Activated CD4-positive, CD25-positive, alpha-beta regulatory T cell (primary cell): ENCODE data around the gene DDX11.
"Not testable (repeated sequence)": the region's sequence is repeated elsewhere in the genome, so short reads cannot be mapped to it uniquely, and the experiment has no call there.

Source experiments
- DNase-seq, 4 experiments: peaks; one replicate each; lab custom pipeline; 2025; lab: John Stamatoyannopoulos, UW

Gene DDX11

DNA sequence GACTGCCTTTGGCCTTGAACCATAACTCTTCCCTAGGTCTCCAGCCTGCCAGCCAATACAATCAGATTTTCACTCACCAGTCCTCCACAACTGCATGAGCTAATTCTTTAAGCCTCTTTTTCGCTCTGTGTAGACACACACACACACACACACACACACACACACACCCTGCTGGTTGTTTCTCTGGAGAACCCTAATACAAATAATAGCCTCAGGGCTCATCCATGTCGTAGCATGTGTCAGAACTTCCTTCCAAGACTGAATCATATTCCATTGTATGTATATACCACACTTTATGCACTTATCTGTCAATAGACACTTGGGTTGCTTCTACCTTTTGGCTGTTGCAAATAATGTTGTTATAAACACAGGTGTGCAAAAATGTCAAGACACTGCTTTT is 6.0 kb upstream of the DDX11 start:
- not testable (repeated sequence) for DNase-seq

DNA sequence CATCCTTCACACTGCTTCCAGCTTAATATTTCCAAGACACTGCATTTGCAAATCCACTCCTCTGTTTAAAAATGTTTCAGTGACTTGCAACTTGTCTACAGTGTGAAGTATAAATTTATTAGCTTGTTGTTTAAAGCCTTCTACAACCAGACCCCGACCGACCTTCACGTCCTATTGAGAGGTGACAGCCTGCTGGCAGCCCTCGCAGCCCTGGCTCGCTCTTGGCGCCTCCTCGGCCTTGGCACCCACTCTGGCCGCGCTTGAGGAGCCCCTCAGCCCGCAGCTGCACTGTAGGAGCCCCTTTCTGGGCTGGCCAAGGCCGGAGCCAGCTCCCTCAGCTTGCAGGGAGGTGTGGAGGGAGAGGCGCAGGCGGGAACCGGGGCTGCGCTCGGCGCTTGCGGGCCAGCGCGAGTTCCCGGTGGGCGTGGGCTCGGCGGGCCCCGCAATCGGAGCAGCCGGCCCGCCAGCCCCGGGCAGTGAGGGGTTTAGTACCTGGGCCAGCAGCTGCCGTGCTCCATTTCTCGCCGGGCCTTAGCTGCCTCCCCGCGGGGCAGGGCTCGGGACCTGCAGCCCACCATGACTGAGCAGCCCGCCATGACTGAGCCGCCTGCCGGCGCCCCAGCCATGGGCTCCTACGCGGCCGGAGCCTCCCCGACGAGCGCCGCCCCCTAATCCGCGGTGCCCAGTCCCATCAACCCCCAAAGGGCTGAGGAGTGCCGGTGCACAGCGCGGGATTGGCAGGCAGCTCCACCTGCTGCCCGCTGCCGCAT is 2.5 kb upstream of the DDX11 start:
- not testable (repeated sequence) for DNase-seq

DNA sequence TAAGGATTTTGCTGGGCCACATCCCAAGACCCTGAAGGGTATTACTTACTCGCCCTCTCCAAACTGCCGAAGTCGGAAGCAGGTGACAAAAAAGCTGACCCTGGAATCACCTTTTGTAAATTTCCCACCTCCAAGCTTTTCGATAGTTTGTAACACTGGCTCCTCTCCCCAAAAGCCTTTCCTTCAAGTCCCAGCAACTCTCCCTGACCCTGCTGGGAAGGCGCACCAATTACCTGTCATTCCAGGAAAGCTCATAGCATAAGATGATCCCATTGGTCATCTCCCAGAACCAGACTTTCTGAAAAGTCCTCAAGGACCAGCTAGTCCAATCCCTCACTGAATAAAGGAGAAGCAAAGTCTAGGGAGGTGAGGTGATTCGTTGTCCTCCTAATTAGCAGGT is 698 bp upstream of the DDX11 start:
- not testable (repeated sequence) for DNase-seq

DNA sequence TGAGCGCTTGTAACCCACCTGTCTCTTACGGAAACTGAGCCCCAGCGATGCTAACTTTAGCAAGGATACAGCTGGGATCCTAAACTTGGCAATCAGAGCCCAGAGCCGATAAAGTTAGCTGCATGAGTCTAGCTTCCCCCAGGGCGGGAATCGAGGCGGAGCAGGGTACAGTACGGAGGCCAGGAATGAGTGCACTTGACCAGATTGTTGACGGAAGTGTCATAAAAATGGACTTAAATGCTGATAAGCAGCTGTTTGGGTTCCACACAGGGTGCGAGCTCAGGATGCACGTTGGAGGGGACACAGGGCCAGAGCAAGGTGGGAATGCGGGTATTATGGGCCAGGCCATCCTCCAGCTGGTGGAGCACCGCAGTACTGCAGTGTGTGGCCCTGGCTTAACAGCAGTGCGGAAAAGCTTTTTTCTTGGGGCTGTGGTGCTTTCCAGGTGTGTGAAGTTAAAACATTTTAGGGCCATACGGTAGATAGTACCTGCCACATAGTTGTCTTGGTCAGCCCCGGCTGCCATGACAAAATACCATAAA is 744 bp downstream of the DDX11 start:
- DNase-seq: not testable (repeated sequence)

DNA sequence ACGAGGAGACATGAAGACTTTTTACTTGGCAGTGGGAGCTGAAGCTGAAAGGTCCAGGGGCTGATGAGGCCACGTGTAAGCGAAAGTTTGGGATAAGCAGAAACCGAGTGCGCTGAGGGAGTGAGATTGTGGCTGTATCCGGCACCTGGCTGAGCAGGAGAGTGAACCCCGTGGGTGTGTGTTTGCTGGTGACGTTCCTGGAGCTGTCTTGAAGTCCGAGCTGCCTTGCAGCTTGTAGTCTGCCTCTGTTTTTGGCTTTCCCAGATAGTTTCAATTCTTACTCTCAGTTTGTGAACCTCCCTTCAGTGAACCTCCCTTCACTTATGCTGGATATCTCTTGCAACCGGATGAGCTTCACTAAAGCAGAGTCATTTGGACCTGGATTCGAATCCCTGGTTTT is 2.5 kb downstream of the DDX11 start:
- DNase-seq: not testable (repeated sequence)

DNA sequence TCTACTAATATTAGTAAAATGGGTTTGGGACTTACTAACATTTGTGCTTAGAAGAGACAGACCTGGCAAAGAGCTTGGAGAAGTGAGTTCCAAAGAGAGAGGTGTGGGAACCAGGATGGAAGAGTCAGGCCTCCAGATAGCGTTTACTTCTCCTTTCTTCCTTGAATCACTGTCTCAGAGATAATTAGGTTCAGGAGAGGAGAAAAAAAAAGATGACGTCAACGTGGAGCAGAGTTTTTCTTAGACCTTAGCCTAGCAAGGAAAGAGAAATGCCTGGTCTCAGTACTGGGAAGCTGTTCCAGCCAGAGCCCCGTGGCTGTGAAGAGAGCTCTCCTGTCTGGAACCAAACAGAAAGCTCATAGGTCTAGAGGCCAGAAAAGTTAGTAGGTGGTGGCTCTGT is 3.4 kb downstream of the DDX11 start:
- DNase-seq: not testable (repeated sequence)

DNA sequence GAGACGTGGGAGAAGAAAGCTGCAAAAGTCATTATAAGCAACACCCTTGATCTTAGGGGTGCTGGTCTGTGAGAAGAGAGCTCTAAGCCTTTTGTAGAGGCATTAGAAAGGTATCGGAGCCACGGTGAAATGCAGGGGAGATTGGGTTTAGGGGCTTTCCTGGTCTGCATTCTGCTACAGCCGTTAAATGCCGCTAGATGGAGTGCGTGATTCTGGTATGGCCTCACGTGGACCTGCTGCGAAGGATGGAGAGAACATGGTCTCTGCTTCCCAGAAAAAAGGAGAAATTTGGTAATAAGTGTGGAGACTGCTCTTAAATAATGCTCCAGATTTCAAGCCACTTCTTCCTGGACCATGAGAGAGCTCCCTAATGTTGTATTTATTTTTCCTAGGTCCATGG is 4.3 kb downstream of the DDX11 start:
- DNase-seq: not testable (repeated sequence)

DNA sequence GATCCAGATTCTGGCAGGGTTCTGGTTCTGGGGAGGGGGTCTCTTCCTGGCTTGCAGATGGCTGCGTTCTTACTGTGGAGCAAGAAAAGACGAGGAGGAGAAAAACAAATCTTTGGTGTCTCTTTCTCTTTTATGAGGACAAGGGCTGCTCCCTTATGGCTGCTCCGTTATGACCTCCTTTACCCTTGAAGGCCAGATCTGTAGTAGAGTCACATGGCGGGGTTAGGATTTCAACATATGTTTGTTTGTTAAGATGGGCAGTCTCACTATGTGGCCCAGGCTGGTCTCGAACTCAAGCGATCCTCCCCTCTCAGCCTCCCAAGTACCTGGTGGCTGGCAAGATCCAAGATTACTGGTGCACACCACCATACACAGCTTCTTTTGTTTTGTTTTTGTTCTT is 5.8 kb downstream of the DDX11 start:
- not testable (repeated sequence) for DNase-seq

DNA sequence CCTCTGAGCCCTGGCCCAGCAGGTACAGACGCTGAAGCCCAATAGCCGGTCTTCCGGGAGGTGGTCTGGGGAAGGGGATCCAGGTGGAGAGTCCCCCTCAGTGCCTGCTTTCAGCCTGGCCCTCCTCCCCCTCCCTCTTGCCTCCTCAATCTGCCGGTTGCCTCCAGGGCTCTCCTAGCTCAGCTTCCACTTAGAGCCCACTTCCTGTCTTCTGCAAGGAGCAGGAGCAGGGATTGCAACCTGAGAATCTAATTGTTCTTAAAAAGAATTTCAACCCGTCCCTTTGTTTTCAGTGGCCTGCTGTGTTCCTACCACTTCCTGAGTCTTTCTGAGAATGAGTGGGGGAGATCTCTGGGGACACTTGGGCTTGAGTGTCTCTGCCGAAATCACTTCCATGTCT is 6.6 kb downstream of the DDX11 start:
- DNase-seq: not testable (repeated sequence)

DNA sequence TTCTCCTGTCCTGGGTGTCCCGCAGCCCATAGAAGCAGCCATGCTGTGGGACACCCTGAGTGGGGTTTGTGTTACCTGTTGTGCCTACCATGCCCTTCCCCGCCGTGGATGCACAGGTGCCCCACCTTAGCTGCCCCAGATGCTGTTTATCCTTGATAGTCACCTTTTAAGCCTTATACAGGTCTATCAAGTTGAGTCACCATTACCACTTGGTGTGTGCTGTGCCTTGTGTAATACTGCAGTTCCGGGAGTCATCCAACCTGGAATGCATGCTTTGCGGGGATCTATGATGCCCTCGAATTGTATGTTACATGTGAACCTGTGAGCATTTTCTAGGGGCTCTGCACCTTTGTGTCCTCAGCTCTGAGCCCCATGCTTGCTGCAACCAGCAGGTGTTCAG is 7.6 kb downstream of the DDX11 start:
- not testable (repeated sequence) for DNase-seq

DNA sequence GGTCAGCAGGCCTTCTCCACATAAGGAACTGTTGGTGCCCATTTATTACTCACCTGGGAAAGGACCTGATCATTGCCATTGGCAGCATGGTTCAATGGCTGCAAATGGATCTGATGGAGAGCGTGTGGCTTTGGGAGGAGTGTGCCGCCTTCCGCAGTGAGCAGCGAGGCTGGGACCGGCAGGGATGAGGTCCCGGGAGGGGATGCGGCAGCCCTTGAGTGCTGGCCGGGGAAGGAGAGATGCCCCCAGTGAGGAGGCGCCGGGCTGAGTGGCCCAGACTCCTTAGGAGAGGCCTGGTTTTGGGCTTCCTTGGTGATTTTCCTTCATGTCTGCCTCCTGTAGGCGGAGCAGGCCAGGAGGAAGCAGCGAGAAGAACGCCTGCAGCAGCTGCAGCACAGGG is 10.6 kb downstream of the DDX11 start:
- DNase-seq: not testable (repeated sequence)

DNA sequence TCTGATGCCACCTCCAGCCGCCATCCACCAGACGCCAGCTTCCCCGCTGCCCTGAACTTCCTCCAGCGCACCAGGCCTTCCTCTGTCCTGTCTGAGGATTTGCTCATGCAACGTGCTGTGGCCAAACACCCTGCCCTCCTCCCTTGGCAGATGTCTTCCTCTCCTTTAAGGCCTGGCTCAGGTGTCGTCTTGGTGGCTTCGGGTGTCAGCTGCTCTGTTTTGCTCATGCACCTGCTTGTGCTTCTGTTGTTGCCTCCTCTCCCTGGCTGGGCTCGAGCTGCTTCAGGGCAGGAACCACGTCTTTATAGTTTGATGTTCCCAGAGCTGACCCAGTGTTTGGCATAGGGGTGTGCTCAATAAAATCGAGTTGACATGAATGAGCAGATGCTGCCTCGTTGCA is 12.4 kb downstream of the DDX11 start:
- not testable (repeated sequence) for DNase-seq

DNA sequence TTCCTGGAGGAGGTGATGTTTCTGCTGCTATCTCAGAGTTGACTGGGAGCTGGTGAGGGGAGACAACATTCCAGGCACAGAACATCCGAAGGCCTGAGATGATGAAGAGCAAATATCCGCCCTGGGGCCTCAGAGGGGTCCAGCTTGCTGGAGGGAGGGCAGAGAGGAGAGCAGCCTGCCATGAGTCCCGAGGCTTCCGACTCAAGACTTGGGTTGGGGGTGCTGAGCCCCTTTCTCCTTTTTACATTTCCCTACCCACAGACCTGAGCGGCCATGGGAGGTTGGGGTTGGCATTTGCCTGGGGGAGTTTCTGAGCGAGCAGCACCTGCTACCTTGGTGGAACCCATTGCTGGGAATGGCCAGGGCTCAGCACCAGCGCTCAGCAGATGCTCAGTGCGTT is 13.8 kb downstream of the DDX11 start:
- DNase-seq: not testable (repeated sequence)

DNA sequence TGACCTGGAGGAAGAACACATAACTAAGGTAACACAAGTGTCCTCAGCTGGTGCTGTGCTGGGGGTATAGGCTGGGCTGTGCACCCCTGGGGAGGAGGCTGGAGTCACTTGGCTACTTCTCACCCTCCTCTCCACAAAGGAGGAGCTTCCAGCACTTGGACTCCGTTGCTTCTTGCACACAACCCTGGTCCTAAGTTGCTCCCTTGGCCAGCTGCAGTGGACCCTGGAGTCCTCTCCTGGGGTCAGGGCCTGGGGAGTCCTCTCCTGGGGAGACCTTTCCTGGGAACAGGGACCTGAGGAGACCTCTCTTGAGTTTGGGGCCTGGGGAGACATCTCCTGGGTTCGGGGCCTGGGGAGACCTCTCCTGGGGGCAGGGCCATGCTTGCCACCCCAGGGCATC is 14.3 kb downstream of the DDX11 start:
- not testable (repeated sequence) for DNase-seq

DNA sequence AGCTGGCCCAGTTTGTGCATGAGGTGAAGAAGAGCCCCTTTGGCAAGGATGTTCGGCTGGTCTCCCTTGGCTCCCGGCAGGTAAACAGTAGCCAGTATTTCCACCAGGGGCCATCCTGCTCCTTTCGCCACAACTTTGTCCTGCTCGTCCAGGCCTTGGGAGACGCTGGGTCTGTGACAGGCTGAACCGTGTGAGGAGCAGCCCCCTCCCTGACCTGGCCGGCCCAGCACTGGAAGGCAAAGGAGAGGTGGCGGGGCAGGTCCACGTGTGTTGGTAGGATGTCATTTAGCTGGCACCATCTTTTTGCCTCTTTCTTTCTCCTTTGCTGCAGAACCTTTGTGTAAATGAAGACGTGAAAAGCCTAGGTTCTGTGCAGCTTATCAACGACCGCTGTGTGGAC is 15.4 kb downstream of the DDX11 start:
- DNase-seq: no peak

DNA sequence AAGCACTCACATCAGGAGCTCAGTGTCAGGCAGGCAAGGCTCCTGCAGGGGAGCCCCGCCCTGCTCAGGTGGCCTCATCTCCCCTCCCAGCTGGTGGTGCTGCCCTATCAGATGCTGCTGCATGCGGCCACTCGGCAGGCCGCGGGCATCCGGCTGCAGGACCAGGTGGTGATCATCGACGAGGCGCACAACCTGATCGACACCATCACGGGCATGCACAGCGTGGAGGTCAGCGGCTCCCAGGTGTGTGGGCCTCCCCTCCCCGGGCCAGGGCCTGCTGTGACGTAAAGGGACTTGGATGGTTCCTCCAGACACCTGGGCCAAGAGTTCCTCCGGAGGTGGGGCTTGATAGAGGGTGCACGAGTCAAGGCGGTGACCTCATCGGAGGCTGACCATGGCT is 18.0 kb downstream of the DDX11 start:
- not testable (repeated sequence) for DNase-seq

DNA sequence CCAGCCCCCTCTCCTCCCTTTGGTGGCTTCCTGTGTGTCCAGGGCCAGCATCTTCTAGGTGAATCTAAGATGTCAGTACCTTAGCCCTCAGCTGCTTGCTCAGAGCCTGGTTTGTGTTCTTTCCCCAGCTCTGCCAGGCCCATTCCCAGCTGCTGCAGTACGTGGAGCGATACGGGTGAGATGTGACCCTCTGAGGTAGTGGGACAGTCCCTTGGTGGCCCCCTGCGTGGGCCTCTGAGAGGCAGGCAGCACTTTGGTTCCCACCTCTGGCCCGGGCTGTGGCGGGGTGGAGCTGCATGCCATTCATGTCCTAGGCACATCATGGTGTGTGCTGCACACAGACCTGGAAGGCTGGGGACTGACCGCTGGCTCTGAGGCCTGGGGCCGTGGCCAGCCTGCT is 19.1 kb downstream of the DDX11 start:
- not testable (repeated sequence) for DNase-seq

DNA sequence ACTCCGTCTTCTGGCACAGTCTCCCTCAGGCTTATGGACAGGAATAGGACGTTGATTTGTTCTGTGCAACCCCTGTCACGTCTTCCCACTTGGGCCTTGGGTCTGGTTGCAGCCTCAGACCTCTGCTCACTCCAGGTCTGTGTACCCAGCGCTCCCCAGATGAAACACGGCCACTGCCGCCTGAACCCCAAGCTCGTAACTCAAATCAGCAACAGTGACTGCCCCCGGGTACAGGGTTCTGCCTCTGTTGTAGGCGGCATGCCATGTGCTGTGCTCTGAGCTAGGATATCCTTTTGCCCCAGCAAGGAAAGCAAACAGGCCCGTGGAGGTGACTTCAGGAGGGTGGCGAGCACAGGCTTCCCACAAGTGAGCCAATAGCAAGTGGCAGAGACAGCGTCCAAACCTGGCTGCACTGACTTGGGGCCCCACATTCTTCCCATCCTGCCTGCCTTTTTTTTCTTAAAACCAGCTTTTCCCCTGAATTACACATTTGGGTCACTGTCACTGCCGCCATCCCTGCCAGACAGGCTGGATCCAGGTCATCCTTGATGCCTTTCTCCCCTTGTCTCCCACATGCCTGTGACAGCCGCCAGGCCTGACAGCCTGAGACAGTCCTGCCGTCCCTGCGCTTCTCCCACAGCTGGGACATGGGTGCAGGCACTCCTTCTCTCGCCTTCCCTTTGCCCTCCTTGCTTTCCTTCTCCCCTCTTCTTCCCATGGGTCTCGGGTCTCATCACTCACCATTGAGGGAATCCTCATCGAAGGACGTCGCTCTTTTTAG is 21.6 kb downstream of the DDX11 start:
- DNase-seq: not testable (repeated sequence)

DNA sequence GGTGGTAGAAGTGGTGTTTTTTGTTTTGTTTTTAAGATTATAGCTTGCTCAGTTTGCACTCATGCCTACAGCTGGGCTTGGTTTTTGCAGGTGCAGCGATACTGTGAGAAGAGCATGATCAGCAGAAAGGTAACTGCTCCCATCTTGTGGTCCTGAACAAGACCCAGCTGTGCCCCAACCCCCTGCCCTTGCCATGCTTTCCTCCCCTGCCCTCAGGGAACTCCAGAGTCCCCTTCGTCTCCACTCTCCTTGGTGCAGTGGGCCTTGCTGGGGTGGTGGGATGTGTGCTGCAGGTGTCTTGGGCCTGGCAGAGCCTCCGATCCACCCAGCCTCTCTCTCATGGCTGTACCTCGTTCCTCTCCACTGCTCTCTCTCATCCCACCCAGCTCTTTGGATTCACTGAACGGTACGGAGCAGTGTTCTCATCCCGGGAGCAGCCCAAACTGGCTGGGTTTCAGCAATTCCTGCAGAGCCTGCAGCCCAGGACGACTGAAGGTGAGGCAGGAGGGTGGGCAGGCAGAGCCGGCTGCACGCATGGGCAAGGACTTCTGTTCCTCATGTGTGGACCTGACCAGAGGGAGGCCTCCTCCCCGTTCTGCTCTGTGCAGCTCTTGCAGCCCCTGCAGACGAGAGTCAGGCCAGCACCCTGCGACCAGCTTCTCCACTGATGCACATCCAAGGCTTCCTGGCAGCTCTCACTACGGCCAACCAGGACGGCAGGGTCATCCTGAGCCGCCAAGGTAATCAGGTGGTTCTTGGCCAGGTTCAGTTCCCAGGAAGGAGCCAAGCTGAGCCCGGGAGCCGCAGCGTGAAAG is 22.8 kb downstream of the DDX11 start:
- not testable (repeated sequence) for DNase-seq

DNA sequence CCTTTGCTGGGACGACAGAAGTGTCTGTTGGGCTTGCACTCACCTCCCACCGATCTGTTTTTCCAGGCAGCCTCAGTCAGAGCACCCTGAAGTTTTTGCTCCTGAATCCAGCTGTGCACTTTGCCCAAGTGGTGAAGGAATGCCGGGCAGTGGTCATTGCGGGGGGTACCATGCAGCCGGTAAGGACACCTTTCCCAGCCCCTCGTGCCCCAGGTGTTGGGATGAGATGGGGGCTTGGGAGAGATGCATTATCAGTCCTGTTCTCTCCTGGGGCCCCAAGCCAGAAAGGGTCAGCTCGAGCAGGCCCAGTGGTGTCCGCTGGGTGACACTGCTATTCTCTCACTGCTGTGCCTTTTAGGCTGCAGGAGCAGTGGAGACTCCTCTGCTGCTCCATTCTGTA is 24.2 kb downstream of the DDX11 start:
- DNase-seq: not testable (repeated sequence)

DNA sequence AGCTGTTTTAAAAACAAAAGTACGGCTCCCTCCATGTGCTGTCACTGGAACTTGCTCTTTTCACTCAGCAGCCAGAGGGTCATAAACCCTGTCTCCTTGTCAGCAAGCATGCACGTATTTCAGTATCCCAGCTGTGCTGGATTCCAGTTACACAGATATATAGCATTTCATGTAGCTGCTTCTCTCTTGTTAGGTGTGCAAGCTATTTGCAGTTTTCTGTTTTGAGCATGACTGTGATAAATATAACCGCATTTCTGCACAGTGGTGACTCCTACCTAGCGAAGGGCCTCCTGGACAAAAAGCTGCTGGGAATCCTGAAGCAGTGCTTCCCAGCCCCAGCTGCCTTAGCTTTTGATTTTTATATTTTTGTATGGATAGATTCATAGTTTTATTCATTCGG is 24.7 kb downstream of the DDX11 start:
- DNase-seq: not testable (repeated sequence)

DNA sequence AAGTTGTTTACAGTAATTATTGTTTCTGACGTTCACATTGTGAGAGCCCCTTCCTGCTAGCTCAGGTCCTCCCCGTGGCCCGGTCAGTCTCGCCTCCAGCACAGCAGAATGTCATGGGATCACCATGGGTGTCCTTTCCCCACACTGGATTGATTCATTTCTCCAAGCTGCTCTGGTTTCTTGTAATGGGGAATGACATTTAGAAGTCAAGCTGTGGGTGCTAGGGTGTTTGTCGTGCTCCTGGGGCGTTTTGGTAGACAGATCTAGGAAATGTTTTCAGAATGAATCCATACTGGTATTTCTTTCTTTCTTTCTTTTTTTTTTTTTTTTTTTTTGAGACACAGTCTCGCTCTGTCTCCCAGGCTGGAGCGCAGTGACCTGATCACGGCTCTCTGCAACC is 25.1 kb downstream of the DDX11 start:
- not testable (repeated sequence) for DNase-seq
